ENCODE data around the gene SOX12. TPM values are rescaled to one million over a fixed set of nuclear protein-coding genes. Genes with fewer than 3 reads are reported as not detected.

Gene SOX12
- total RNA-seq, 1 donor from 2014 or later: 39.6 TPM

DNA sequence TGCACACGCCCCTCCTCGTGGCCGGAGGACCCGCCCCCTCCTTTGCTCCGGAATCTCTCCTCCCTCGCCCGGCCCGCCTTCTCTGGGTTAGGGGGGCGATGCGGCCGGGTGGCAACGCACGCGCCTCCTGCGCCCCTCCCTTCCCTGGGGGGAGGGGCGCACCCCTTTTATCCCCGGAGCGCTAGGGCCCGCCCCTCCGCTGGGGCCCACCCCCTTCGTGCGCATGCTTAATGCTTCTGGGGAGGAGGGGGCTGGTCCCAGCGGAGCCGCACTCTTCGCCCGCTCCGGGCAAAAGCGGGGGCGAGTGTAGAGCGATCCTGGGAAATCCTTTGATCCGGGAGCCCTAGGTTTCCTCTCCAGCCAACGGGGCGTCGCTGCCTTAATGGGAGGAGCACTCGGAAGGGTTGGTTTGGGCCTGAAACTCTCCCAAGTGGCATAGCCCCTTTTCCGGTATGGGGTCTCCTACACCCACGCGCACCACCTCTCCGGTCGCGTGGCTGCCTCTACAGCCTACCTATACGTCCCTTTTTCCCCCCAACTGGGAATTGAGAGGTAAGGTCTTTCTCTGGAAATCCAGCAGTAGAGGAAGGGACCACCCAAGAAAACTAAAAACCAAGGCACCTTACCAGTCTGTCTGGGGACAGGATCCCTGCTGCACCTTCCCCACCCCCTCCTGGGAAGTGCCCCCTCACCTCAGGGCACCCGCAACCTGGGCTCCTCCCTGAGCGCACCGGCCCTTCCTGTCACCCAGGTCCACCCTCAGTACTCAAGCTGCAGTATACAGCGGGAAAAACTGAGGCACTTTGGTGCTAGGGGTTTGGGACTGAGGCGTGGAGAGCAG is 2.1 kb downstream of the SOX12 start:
- H3K9me3 Mint-ChIP-seq (ENCODE audit: low read depth): no peaks in the 10 kb centered on the region
- peak overlapping the region; percentile 82 for H3K27ac Mint-ChIP-seq (ENCODE audit: unreplicated experiment)
- peak overlapping the region; percentile 85 for H3K4me3 Mint-ChIP-seq (ENCODE audit: unreplicated experiment)
- H3K4me1 Mint-ChIP-seq (ENCODE audit: low read depth): peaks cover 38% of the 10 kb centered on the region
- no peak for DNase-seq (ENCODE audit: low spot score)
- no peak for TF ChIP-seq CTCF (IDR thresholded peaks at IDR 0.05)
- no peaks in the 10 kb centered on the region for H3K27me3 Mint-ChIP-seq (ENCODE audit: low read depth)
- H3K36me3 Mint-ChIP-seq (ENCODE audit: low read depth): no peaks in the 10 kb centered on the region

- H3K27ac Mint-ChIP-seq (ENCODE audit: unreplicated experiment): peak overlapping the region; percentile 82
- H3K4me1 Mint-ChIP-seq (ENCODE audit: low read depth): peaks cover 38% of the 10 kb centered on the region
- H3K36me3 Mint-ChIP-seq (ENCODE audit: low read depth): no peaks in the 10 kb centered on the region
- H3K4me3 Mint-ChIP-seq (ENCODE audit: unreplicated experiment): peak overlapping the region; percentile 85
- H3K27me3 Mint-ChIP-seq (ENCODE audit: low read depth): no peaks in the 10 kb centered on the region
- H3K9me3 Mint-ChIP-seq (ENCODE audit: low read depth): no peaks in the 10 kb centered on the region
- no peak for DNase-seq (ENCODE audit: low spot score)
- no peak for TF ChIP-seq CTCF (IDR thresholded peaks at IDR 0.05)
These were observed 2.9 kb downstream of the SOX12 start for GRCh38 chr20:328027-328974.

DNA sequence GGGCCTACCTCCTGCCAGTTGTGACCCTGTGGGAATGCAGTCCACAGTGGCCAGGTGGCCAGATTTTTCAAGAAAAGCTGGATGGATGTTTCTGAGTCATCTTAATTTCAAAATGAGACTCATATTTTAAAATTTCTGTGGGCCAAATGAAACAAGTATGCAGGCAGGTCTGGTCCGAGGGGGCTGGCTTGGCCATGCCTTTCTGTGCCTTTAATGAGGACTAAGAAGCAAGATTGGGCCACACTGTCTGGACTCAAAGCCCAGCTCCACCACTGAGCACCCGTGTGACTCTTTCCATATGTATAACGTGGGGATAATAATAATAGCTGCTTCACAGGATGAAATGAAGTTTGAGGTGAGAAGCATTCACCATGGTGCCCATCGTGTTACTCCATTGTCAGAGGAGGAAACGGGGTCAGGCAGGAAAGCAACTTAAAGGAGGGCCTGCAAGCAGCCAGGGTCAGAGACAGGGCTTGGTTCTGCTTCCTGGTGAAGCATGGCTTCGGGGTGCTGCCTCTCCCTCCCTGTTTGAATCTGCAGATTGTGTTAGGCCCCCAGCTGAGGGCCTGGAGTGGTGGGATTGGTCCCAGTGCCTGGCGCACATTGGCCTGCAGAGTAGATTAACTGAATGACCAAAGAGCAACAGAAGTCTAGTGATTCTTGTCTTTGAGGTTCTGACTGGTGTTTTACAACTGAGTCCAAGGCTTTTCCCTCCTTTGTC is 3.8 kb downstream of the SOX12 start:
- Mint-ChIP-seq H3K4me1 (ENCODE audit: low read depth) (peaks cover 34% of the 10 kb centered on the region), H3K4me3 (ENCODE audit: unreplicated experiment) (peak overlapping the region; percentile 85), H3K27ac (ENCODE audit: unreplicated experiment) (peak overlapping the region; percentile 82)

GRCh38 chr20:329851-330232 is 4.5 kb downstream of the SOX12 start:
- Mint-ChIP-seq H3K9me3 (ENCODE audit: low read depth) (no peaks in the 10 kb centered on the region), H3K4me3 (ENCODE audit: unreplicated experiment) (no peak overlapping the region), H3K36me3 (ENCODE audit: low read depth) (no peaks in the 10 kb centered on the region), H3K4me1 (ENCODE audit: low read depth) (peaks cover 34% of the 10 kb centered on the region), H3K27ac (ENCODE audit: unreplicated experiment) (peak overlapping the region; percentile 82), H3K27me3 (ENCODE audit: low read depth) (no peaks in the 10 kb centered on the region)
- no peak for DNase-seq (ENCODE audit: low spot score)
- TF ChIP-seq CTCF (IDR thresholded peaks at IDR 0.05): no peak

More for the DNA sequence above, 3.8 kb downstream of the SOX12 start:
- no peak for TF ChIP-seq CTCF (IDR thresholded peaks at IDR 0.05)
- Mint-ChIP-seq H3K9me3 (ENCODE audit: low read depth) (no peaks in the 10 kb centered on the region), H3K36me3 (ENCODE audit: low read depth) (no peaks in the 10 kb centered on the region), H3K27me3 (ENCODE audit: low read depth) (no peaks in the 10 kb centered on the region)
- DNase-seq (ENCODE audit: low spot score): no peak
